OCI-M1 (cell line): Measurements from ENCODE around the gene WNT2.
A peak's percentile ranks its signal among the peaks of the same experiment; 100 is the strongest.

Source experiments
- DNase-seq: peaks from one replicate; lab custom pipeline; 2025; lab: John Stamatoyannopoulos, UW

WNT2 gene

GRCh38 chr7:117322741-117323304 lies at the start of gene WNT2:
Gene WNT2, minus strand, starts transcription at chr7:117323058. Its CDS starts 69 bp downstream, at chr7:117322989.
- DNase-seq = no peak

DNA sequence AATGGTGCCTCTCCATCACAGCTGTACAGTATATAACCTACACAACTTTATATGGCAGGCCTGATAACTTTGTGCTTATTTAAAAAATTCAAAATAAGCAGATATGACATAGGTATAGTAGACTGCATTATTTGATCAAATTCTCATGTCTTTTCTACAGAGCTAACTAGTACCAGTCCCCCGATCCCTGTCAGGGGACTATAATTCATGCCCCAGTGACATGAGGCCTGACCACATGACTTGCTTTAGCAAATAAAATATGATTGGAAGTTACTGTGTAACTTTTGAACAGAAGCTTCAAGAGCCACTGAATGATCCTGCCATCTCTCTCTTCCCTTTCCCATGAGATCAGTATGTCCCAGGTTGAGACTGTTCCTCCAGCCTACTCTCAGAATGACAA lies 49.2 kb upstream of the WNT2 start:
- no peak for DNase-seq

DNA sequence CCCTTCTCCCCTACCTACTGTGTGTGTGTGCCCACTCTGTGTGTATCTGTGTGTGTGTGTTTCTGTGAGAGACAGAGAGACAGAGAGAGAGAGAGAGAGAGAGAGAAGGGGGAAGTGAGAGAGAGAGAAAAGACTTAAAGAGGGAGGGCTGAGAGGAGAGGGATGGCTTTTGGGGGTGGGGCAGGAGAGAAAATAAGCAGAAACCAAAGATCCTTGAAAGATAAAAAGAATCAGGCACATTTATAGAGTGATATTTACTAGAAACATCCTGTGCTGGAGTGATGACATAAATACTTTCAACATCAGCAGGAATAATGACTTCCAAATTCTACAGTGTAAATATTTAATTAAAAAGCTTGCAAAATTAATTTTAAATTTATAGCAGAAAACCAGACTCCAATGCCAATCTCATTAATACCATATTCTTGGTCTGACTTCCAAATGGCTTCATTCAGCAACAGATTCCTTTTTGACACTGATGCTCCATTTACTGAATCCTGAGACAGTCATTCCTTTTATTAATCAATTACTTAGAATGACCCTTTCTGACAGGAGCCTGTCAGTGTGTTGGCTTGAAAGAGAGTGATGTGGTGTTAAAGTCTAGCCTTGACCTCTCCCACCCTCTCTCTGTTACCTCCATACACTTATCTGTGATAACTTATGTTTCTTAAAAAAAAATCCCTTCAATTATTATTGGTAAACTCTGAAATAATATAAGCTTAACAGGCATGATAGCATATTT lies 41.7 kb upstream of the WNT2 start:
- DNase-seq = no peak

GRCh38 chr7:117362294-117362888 lies 39.5 kb upstream of the WNT2 start:
- no peak for DNase-seq

DNA sequence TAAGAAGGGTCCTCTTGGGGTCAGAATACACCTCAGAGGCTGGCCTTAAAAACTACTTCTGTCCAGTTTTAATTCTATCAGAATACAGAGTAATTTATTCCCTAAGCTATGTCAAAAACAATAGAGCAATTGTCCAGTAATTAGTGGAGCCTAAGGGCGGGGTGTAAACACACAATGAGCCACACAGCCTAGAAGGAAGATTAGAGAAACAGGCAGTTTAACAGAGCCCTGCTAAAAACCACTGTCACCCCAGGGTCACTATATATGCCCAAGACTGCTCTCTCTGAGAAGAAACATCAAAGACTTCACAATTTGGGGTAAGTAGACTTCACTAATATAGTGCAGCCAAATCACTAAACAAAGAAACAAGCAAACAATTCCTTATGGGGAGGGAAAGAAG lies 27.2 kb upstream of the WNT2 start:
- no peak for DNase-seq

- no peak for DNase-seq
Measured at GRCh38 chr7:117349570-117349969, 26.7 kb upstream of the WNT2 start.

DNA sequence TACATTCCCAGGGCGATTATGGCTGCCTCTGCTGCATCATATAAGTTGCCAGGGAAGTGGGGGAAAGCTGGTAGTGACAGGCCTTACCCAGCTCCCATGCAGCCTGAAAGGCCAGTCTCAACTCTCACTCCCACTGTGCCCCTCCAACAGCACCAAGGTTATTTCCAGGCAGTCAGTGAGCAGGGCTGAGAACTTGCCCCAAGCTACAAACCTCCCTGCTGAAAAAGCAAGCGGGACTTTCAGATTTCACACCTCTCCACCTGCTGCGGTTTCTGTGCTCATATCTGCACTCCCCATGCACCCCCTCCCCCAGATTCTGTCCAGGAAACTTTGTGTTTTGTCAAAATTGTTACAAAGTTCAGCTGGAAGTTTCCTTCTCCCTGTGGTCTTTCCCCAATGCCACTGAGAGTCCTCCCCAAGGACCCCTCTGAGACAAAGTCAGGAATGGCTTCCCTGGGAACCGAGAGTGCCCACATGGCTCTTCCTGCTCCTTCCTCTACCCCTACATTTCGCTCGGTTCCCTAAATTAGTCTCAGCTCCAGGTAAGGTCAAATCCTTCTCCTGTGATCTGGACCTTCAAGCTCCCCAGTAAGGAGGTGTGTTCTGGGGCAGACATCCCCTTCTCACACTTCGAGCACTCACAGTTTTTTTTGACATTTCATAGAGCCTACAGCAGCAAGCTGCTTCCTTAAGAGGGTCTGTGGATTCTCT lies 25.3 kb upstream of the WNT2 start:
- no peak for DNase-seq

DNA sequence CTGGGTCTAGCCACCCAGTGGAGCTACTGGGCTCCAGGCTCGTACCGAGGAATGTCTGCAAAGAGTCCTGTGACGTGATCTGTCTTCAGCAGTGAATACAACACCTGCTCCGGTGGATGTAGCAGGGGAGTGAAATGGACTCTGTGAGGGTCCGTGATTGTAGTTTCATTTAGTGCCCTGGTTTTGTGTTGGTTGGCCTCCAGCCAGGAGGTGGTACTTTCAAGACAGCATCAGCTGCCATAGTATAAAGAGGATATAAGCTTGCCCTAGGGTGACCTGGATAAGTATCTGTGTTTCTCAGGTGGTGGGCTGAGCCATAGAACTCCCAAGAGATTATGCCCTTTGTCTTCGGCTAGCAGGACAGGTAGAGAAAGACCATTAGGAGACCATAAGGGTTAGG lies 24.6 kb upstream of the WNT2 start:
- no peak for DNase-seq

- DNase-seq = no peak
Measured at GRCh38 chr7:117346161-117346560, 23.3 kb upstream of the WNT2 start.

DNA sequence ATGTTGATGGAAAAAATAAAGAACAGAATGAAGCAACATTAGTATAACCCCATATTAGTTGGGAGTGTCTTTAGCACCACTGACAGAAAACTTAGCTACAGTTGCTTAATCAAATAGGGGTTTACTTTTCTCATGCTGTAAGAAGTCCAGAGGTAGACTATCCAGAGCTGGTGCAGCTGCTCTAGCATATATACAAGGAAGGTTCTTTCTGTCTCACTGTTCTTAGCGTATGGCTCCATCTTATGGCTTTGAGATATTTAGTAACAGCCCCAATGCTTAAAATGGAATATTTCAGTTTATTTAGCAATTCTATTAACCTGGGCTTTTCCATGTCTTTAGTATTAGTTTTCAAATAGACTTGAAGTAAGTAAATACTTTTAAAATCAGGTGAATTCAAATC lies 15.2 kb upstream of the WNT2 start:
- no peak for DNase-seq

- no peak for DNase-seq
Measured at GRCh38 chr7:117333168-117333567, 10.3 kb upstream of the WNT2 start.

- DNase-seq = no peak
Measured at GRCh38 chr7:117332031-117332430, 9.2 kb upstream of the WNT2 start.

DNA sequence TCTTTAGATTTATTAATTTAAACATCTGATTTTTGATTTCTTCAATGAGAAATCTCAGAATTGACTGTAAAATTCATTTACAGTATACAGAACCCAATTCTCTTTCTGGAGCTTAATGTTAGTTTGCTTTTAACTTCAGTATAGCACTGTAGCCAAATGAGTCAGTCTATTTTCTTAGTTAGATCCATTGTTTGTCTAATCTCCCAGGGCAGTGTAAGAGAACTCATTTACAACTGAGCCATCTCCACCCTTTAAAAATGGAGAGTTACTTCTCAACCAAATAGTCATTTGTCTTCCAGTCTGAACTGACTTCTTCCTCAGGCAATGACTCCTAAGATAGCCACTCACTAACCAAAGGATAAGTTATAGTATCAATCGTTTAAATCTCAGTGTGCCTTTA lies 3.0 kb upstream of the WNT2 start:
- DNase-seq = no peak

GRCh38 chr7:117324960-117325359 lies 2.1 kb upstream of the WNT2 start:
- DNase-seq = no peak

GRCh38 chr7:117323851-117324711 lies 1.2 kb upstream of the WNT2 start:
- no peak for DNase-seq

- DNase-seq = no peak
Measured at GRCh38 chr7:117323305-117323850, 520 bp upstream of the WNT2 start.

DNA sequence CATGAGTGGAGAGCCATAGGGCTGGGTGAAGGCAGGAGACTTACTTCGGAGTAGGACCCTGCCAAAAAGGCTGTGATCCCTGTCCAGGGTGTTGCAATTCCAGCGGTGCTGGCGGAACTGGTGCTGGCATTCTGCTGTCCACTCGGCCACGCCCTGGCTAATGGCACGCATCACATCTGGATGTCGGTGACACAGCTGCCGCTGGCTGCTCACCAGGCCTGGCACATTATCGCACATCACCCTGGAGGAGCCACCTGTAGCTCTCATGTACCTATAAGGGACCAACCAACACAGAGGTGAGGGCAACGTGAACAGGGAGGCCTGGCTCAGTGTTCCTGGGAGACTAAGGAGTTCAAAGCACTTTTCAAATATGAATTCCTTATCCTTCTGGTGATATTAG lies 2.3 kb downstream of the WNT2 start:
- no peak for DNase-seq

DNA sequence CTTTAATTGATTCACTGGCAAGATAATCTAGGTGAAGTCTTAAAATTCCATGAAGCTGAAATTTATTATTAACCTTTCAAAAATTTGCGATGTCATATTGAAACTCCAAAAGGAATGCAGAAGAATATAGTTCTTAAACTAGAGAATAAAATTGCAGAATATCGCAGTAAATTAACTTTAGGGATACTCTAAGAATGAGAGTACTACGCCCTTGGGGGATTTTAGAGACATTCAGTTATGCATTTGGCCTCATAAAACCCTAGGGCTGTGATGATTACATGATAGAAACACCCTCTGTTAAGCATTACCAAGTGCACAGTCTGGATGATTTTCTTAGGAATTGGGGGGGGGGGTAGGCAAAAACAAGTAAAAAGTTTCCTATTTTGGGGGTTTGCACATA lies 3.7 kb downstream of the WNT2 start:
- DNase-seq = no peak

DNA sequence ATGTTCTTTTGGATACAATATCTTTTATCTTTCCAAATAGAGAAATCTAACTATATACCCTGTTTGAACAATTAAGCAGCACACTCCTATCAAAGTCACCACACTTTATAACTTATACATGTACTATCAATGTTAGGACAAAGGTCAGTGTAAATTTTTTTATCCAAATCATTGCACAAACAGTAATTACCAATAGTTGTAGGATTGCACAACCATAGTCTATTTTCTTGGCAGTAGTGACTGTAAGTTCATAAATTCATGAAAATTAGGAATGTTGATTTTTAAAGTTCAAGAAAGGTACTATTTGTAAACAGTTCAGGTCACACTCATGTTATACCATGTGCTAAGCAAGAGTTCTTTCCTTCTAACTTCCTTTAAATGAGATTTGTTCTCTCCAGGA lies 9.3 kb downstream of the WNT2 start:
- no peak for DNase-seq

GRCh38 chr7:117312593-117313580 lies 10.0 kb downstream of the WNT2 start:
- DNase-seq = peak; percentile 11
